Activated T-cell treated with anti-CD3 and anti-CD28 coated beads, Interleukin-2, amount 50 U/mL, for 24 hours (primary cell): ENCODE measurements around the gene PLCH2.

Experiments
- DNase-seq: peaks from one replicate; pipeline ENCODE4 v3.0.0-alpha.2; 2020
- H3K27ac Mint-ChIP-seq: 2 replicates; pipeline ENCODE4 v1.8.0; 2020; ENCODE audit warnings: mild to moderate bottlenecking, mixed read lengths
- H3K27me3 Mint-ChIP-seq: 2 replicates; pipeline ENCODE4 v1.8.0; 2020; ENCODE audit warnings: mixed read lengths
- H3K36me3 Mint-ChIP-seq: 2 replicates; pipeline ENCODE4 v1.8.0; 2020; ENCODE audit warnings: low read depth, mixed read lengths
- H3K4me1 Mint-ChIP-seq: 2 replicates; pipeline ENCODE4 v1.8.0; 2020; ENCODE audit warnings: low read depth, mixed read lengths
- H3K4me3 Mint-ChIP-seq: 2 replicates; pipeline ENCODE4 v1.8.0; 2020; ENCODE audit warnings: mild to moderate bottlenecking, moderate library complexity, mixed read lengths
- H3K9me3 Mint-ChIP-seq: 2 replicates; pipeline ENCODE4 v1.8.0; 2020; ENCODE audit warnings: mixed read lengths

Gene PLCH2

GRCh38 chr1:2462819-2463218, 13.3 kb upstream of the PLCH2 start:
- H3K27me3 Mint-ChIP-seq = peaks cover 18% of the 10 kb centered on the region
- peaks cover 1% of the 10 kb centered on the region for H3K4me1 Mint-ChIP-seq
- H3K9me3 Mint-ChIP-seq = no peaks in the 10 kb centered on the region
- H3K4me3 Mint-ChIP-seq = no peak overlapping the region
- DNase-seq = no peak
- H3K36me3 Mint-ChIP-seq = no peaks in the 10 kb centered on the region
- no peak overlapping the region for H3K27ac Mint-ChIP-seq

- no peak overlapping the region for H3K4me3 Mint-ChIP-seq
- H3K27ac Mint-ChIP-seq = no peak overlapping the region
- H3K9me3 Mint-ChIP-seq = no peaks in the 10 kb centered on the region
- peaks cover 1% of the 10 kb centered on the region for H3K4me1 Mint-ChIP-seq
- H3K36me3 Mint-ChIP-seq = no peaks in the 10 kb centered on the region
- H3K27me3 Mint-ChIP-seq = peaks cover 21% of the 10 kb centered on the region
- no peak for DNase-seq
Measured at GRCh38 chr1:2463396-2463795, 12.7 kb upstream of the PLCH2 start.

GRCh38 chr1:2465371-2466269, 10.5 kb upstream of the PLCH2 start:
- Mint-ChIP-seq H3K4me1 (peaks cover 1% of the 10 kb centered on the region), H3K27ac (no peak overlapping the region), H3K36me3 (no peaks in the 10 kb centered on the region), H3K27me3 (peaks cover 26% of the 10 kb centered on the region), H3K9me3 (no peaks in the 10 kb centered on the region), H3K4me3 (no peak overlapping the region)
- DNase-seq = no peak

GRCh38 chr1:2466270-2466665, 9.8 kb upstream of the PLCH2 start:
- no peak for DNase-seq
- H3K9me3 Mint-ChIP-seq = no peaks in the 10 kb centered on the region
- no peak overlapping the region for H3K27ac Mint-ChIP-seq
- no peak overlapping the region for H3K4me3 Mint-ChIP-seq
- peaks cover 26% of the 10 kb centered on the region for H3K27me3 Mint-ChIP-seq
- H3K36me3 Mint-ChIP-seq = no peaks in the 10 kb centered on the region
- H3K4me1 Mint-ChIP-seq = peaks cover 1% of the 10 kb centered on the region

- H3K4me3 Mint-ChIP-seq = no peak overlapping the region
- peak; percentile 54 for DNase-seq
- H3K4me1 Mint-ChIP-seq = peaks cover 1% of the 10 kb centered on the region
Measured at GRCh38 chr1:2466958-2467554, 9.0 kb upstream of the PLCH2 start.

GRCh38 chr1:2468041-2468472, 8.0 kb upstream of the PLCH2 start:
- Mint-ChIP-seq H3K27me3 (peaks cover 21% of the 10 kb centered on the region), H3K4me1 (peaks cover 1% of the 10 kb centered on the region), H3K36me3 (no peaks in the 10 kb centered on the region), H3K9me3 (no peaks in the 10 kb centered on the region), H3K27ac (no peak overlapping the region), H3K4me3 (no peak overlapping the region)
- peak; percentile 61 for DNase-seq

More at GRCh38 chr1:2466958-2467554, 9.0 kb upstream of the PLCH2 start:
- Mint-ChIP-seq H3K9me3 (no peaks in the 10 kb centered on the region), H3K27me3 (peaks cover 26% of the 10 kb centered on the region), H3K27ac (no peak overlapping the region), H3K36me3 (no peaks in the 10 kb centered on the region)

GRCh38 chr1:2468540-2468939, 7.5 kb upstream of the PLCH2 start:
- H3K36me3 Mint-ChIP-seq = no peaks in the 10 kb centered on the region
- no peaks in the 10 kb centered on the region for H3K9me3 Mint-ChIP-seq
- peaks cover 1% of the 10 kb centered on the region for H3K4me1 Mint-ChIP-seq
- peaks cover 20% of the 10 kb centered on the region for H3K27me3 Mint-ChIP-seq
- DNase-seq = no peak
- H3K27ac Mint-ChIP-seq = no peak overlapping the region
- no peak overlapping the region for H3K4me3 Mint-ChIP-seq

- peaks cover 1% of the 10 kb centered on the region for H3K4me1 Mint-ChIP-seq
- H3K36me3 Mint-ChIP-seq = no peaks in the 10 kb centered on the region
- no peak overlapping the region for H3K4me3 Mint-ChIP-seq
- H3K9me3 Mint-ChIP-seq = no peaks in the 10 kb centered on the region
- DNase-seq = no peak
- H3K27ac Mint-ChIP-seq = no peak overlapping the region
- H3K27me3 Mint-ChIP-seq = peaks cover 18% of the 10 kb centered on the region
Measured at GRCh38 chr1:2469103-2469940, 6.8 kb upstream of the PLCH2 start.

- no peaks in the 10 kb centered on the region for H3K9me3 Mint-ChIP-seq
- no peak for DNase-seq
- peaks cover 11% of the 10 kb centered on the region for H3K27me3 Mint-ChIP-seq
- peaks cover 1% of the 10 kb centered on the region for H3K4me1 Mint-ChIP-seq
- H3K4me3 Mint-ChIP-seq = no peak overlapping the region
- no peak overlapping the region for H3K27ac Mint-ChIP-seq
- no peaks in the 10 kb centered on the region for H3K36me3 Mint-ChIP-seq
Measured at GRCh38 chr1:2470290-2471158, 5.6 kb upstream of the PLCH2 start.

- Mint-ChIP-seq H3K27ac (no peak overlapping the region), H3K4me1 (peaks cover 1% of the 10 kb centered on the region), H3K4me3 (no peak overlapping the region), H3K9me3 (no peaks in the 10 kb centered on the region), H3K36me3 (no peaks in the 10 kb centered on the region), H3K27me3 (peaks cover 11% of the 10 kb centered on the region)
- DNase-seq = no peak
Measured at GRCh38 chr1:2471159-2471471, 5.0 kb upstream of the PLCH2 start.

- no peak overlapping the region for H3K27ac Mint-ChIP-seq
Measured at GRCh38 chr1:2471587-2472001, 4.5 kb upstream of the PLCH2 start.

GRCh38 chr1:2472109-2472508, 4.0 kb upstream of the PLCH2 start:
- no peaks in the 10 kb centered on the region for H3K4me1 Mint-ChIP-seq
- no peak overlapping the region for H3K27ac Mint-ChIP-seq
- H3K36me3 Mint-ChIP-seq = no peaks in the 10 kb centered on the region
- peaks cover 8% of the 10 kb centered on the region for H3K27me3 Mint-ChIP-seq
- no peaks in the 10 kb centered on the region for H3K9me3 Mint-ChIP-seq
- no peak overlapping the region for H3K4me3 Mint-ChIP-seq
- no peak for DNase-seq

More at GRCh38 chr1:2471587-2472001, 4.5 kb upstream of the PLCH2 start:
- Mint-ChIP-seq H3K9me3 (no peaks in the 10 kb centered on the region), H3K27me3 (peaks cover 9% of the 10 kb centered on the region), H3K36me3 (no peaks in the 10 kb centered on the region), H3K4me3 (no peak overlapping the region), H3K4me1 (peaks cover under 1% of the 10 kb centered on the region)
- no peak for DNase-seq

GRCh38 chr1:2472561-2473177, 3.4 kb upstream of the PLCH2 start:
- no peaks in the 10 kb centered on the region for H3K36me3 Mint-ChIP-seq
- H3K4me3 Mint-ChIP-seq = no peak overlapping the region
- no peaks in the 10 kb centered on the region for H3K9me3 Mint-ChIP-seq
- DNase-seq = no peak
- H3K4me1 Mint-ChIP-seq = no peaks in the 10 kb centered on the region
- no peak overlapping the region for H3K27ac Mint-ChIP-seq
- peaks cover 8% of the 10 kb centered on the region for H3K27me3 Mint-ChIP-seq
